Heart left ventricle (tissue), 16 donors: ENCODE results near the gene SPSB1. TPM values are rescaled to one million over a fixed set of nuclear protein-coding genes. Genes with fewer than 3 reads are reported as not detected.

ENCODE experiments used
- ATAC-seq, 4 donors: fragments of 200-7000 bp; cut with Tn5 transposase; one replicate each; pipeline ENCODE4 v1.9.1; 2020 to 2022; ENCODE audit warnings: moderate library complexity in 4 of 4, mild to moderate bottlenecking in 3 of 4, moderate number of reproducible peaks in 1 of 4
- DNase-seq, 5 donors: peaks; one replicate each; pipeline ENCODE4 v3.0.0-alpha.2; 2020
- H3K27ac ChIP-seq, 12 donors: fragments of 200-600 bp; sonication (generic) in 4 of 12; one replicate each; pipeline versions ENCODE4 v1.5.0 to v1.8.0; 2016 to 2022; ENCODE audit warnings: mild to moderate bottlenecking in 2 of 12
- H3K27me3 ChIP-seq, 9 donors: fragments of 200-600 bp; sonication (generic) in 2 of 9; one replicate each; pipeline versions ENCODE4 v1.5.1 to v1.8.0; 2016 to 2022; ENCODE audit warnings: mild to moderate bottlenecking in 3 of 9
- H3K36me3 ChIP-seq, 9 donors: fragments of 200-600 bp; sonication (generic) in 2 of 9; one replicate each; pipeline versions ENCODE4 v1.5.0 to v1.8.0; 2018 to 2022; ENCODE audit warnings: mild to moderate bottlenecking in 2 of 9
- H3K4me1 ChIP-seq, 12 donors: fragments of 200-600 bp; sonication (generic) in 4 of 12; one replicate each; pipeline versions ENCODE4 v1.5.0 to v1.8.0; 2016 to 2022; ENCODE audit warnings: mild to moderate bottlenecking in 3 of 12
- H3K4me3 ChIP-seq, 12 donors: fragments of 200-600 bp; sonication (generic) in 4 of 12; one replicate each; pipeline versions ENCODE4 v1.5.0 to v1.8.0; 2017 to 2022; ENCODE audit warnings: mild to moderate bottlenecking in 9 of 12, moderate library complexity in 4 of 12
- H3K9me3 ChIP-seq, 12 donors: fragments of 200-600 bp; sonication (generic) in 4 of 12; one replicate each; pipeline versions ENCODE4 v1.5.0 to v1.8.0; 2016 to 2022; ENCODE audit warnings: mild to moderate bottlenecking in 1 of 12
- POLR2A ChIP-seq, 2 donors: fragments of 450-650 bp; IDR thresholded peaks; one replicate each; pipeline ENCODE4 v1.6.1; 2017; ENCODE audit warnings: antibody characterized with exemption in 2 of 2, mild to moderate bottlenecking in 2 of 2, moderate library complexity in 2 of 2
- WGBS, 4 donors: extraction: QIAGEN DNeasy Blood & Tissue Kit in 2 of 4; methylation state at CpG; one replicate each; pipeline versions ENCODE4 v1.1.5 to v1.1.7; 2013 to 2018; 5-methylcytosine and 5-hydroxymethylcytosine counted together
- intact Hi-C, 10 donors: fragments of 100-400 bp; cut with DNase I; formaldehyde crosslinking; loops; one replicate each; pipeline versions ENCODE4 v1.11.1 to v1.14.2; 2022
- polyA plus RNA-seq, 2 donors: library from polyadenylated mRNA; stranded (reverse); fragments of 200-250 nt; gene quantifications; one replicate each; pipeline ENCODE4 v1.2.3, GENCODE V29; 2013
- total RNA-seq, 9 donors: library from RNA; depleted of rRNA in 2 of 9; stranded (reverse); fragments of >200 nt in 2 of 9; fragmentation: NEBNext Ultra II Directional in 3 of 9; extraction: Animal tissue kit (Norgen Biotek cat#: 25700) in 3 of 9; gene quantifications; one replicate each; pipeline versions ENCODE4 v1.1.0 to v1.2.4, GENCODE V29; 2016 to 2023
- TF ChIP-seq, protein P1 (sequence below), 12 donors: fragments of 200-600 bp; sonication (generic) in 4 of 12; IDR thresholded peaks; one replicate each; pipeline versions ENCODE4 v1.5.0 to v1.8.0; 2018 to 2022; ENCODE audit warnings: antibody characterized with exemption in 12 of 12, mild to moderate bottlenecking in 5 of 12
- donor health status: ischemic (EF 13 %, LVEDD 7.1; RV severe dilation, severe dysfunction).
- donor health status: healthy with polysubstance abuse.
- donor health status: DM: no; HTN: yes; CAD: no.
- donor health status: DM: no; HTN: no; CAD: no.
- donor health status: ischemic (EF 25% LVEDD 6.9; RV normal size, moderate dysfunction).
- donor health status: ischemic (EF 25% LVEDD 5.7; RV mildly dilated, moderate dysfunction).
- donor health status: healthy.
- donor health status: DM: yes; HTN: yes; CAD: no.
- donor health status: ischemic (EF 35%, LVEDD 5.7; RV mildly dilated, moderate dysfunction).
- donor health status: nonischemic (EF 11% LVEDD 7.7; RV severe dilation, severe dysfunction).
- donor health status: DM: yes; HTN: yes; CAD: no.
- donor health status: PGD.
- donor health status: ischemic (EF 29% LVEDD 5.4; RV normal size, mild dysfunction).
- donor health status: nonischemic (EF 23%, LVEDD 6.1; RV moderate dilation, normal function).

Gene SPSB1
- total and polyA plus RNA-seq, 11 donors, result 7.0 to 27.2 (median 9.2) TPM

DNA sequence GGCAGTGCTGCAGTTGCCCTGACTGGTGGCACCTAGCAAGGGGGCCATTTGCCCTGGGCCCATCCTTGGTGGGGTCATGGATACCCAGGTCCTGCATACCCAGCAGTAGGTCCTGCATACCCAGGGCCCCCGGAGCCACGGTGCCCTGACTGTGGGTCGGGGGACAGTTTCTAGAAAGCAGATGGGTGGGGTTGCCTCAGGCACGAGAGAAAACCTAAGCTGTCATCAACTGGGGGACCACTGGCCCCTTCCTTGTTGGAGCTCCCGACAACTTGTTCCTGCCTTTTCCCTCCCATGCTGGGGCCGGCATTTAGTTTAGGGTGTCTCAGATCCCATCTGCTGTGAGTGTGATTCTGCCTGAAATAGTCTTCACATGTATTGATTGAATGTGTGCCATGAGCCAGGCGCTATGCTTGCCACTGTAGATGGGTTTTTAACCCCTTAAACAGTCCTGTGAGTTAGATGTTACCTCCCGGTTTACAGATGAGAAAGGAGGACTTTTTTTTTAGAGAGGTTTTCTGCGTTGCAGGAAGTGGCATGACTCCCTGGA lies 15.6 kb downstream of the SPSB1 start:
- intact Hi-C loops, result loop anchor here in 1 of 10 donors (5.0 kb wide), 1 partner anchor 69 kb away; no protein-coding TSS in a partner anchor
- Histone ChIP-seq H3K36me3 (no peaks in the 10 kb centered on the region), H3K9me3 (no peaks in the 10 kb centered on the region), H3K27me3 (no peaks in the 10 kb centered on the region), H3K27ac (peak overlapping the region in 1 of 12 donors; percentile 25), H3K4me3 (no peak overlapping the region), H3K4me1 (peaks cover 2 to 40% (median 10%) of the 10 kb centered on the region in 12 donors)
- peak in 1 of 5 donors; percentile 24 for DNase-seq
- WGBS, 4 donors, result 89 to 91% (median 90%) methylated on average over 6 to 9 of the region's 9 CpGs
- no peak for ATAC-seq
- TF ChIP-seq, protein P1, sequence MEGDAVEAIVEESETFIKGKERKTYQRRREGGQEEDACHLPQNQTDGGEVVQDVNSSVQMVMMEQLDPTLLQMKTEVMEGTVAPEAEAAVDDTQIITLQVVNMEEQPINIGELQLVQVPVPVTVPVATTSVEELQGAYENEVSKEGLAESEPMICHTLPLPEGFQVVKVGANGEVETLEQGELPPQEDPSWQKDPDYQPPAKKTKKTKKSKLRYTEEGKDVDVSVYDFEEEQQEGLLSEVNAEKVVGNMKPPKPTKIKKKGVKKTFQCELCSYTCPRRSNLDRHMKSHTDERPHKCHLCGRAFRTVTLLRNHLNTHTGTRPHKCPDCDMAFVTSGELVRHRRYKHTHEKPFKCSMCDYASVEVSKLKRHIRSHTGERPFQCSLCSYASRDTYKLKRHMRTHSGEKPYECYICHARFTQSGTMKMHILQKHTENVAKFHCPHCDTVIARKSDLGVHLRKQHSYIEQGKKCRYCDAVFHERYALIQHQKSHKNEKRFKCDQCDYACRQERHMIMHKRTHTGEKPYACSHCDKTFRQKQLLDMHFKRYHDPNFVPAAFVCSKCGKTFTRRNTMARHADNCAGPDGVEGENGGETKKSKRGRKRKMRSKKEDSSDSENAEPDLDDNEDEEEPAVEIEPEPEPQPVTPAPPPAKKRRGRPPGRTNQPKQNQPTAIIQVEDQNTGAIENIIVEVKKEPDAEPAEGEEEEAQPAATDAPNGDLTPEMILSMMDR (IDR thresholded peaks at IDR 0.05), result no peak
- no peak for TF ChIP-seq POLR2A (IDR thresholded peaks at IDR 0.05)

- DNase-seq (peak in 1 of 5 donors; percentile 4), ATAC-seq (no peak)
- H3K27ac ChIP-seq, result no peak overlapping the region
- peaks cover 0 to 32% (median 4%) of the 10 kb centered on the region in 12 donors for H3K4me1 ChIP-seq
- intact Hi-C loops, result loop anchor here in 1 of 10 donors (5.0 kb wide), 1 partner anchor 68 kb away; no protein-coding TSS in a partner anchor
- WGBS, 4 donors, result 91 to 96% (median 93%) methylated on average over 8 of the region's 8 CpGs
- no peaks in the 10 kb centered on the region for H3K9me3 ChIP-seq
- H3K4me3 ChIP-seq, result no peak overlapping the region
- TF ChIP-seq, protein P1 (IDR thresholded peaks at IDR 0.05), result no peak
- no peak for TF ChIP-seq POLR2A (IDR thresholded peaks at IDR 0.05)
- H3K36me3 ChIP-seq, result no peaks in the 10 kb centered on the region
- no peaks in the 10 kb centered on the region for H3K27me3 ChIP-seq
Observed at GRCh38 chr1:9309080-9309479, 16.4 kb downstream of the SPSB1 start.

- Histone ChIP-seq H3K36me3 (no peaks in the 10 kb centered on the region), H3K4me1 (peaks cover 0 to 25% (median 2%) of the 10 kb centered on the region in 12 donors), H3K27me3 (no peaks in the 10 kb centered on the region), H3K9me3 (no peaks in the 10 kb centered on the region), H3K27ac (no peak overlapping the region), H3K4me3 (no peak overlapping the region)
- ATAC-seq (no peak), DNase-seq (peak in 1 of 5 donors; percentile 21)
- intact Hi-C loops, result loop anchor here in 1 of 10 donors (5.0 kb wide), 1 partner anchor 67 kb away; no protein-coding TSS in a partner anchor
- WGBS, 4 donors, result 91 to 96% (median 92%) methylated on average over 7 of the region's 7 CpGs
- TF ChIP-seq, protein P1 (IDR thresholded peaks at IDR 0.05), result no peak
Observed at GRCh38 chr1:9309991-9310390, 17.3 kb downstream of the SPSB1 start.

GRCh38 chr1:9311029-9311428 lies 18.3 kb downstream of the SPSB1 start:
- peaks cover 0 to 5% (median 0%) of the 10 kb centered on the region in 9 donors for H3K36me3 ChIP-seq
- no peak for ATAC-seq
- intact Hi-C loops, result no loop called here
- peak in 1 of 5 donors; percentile 31 for DNase-seq
- 89 to 93% (median 91%) methylated on average over 10 of the region's 10 CpGs for WGBS, 4 donors
- H3K4me1 ChIP-seq, result peaks cover 0 to 23% (median 5%) of the 10 kb centered on the region in 12 donors
- H3K9me3 ChIP-seq, result no peaks in the 10 kb centered on the region
- H3K27me3 ChIP-seq, result no peaks in the 10 kb centered on the region
- H3K27ac ChIP-seq, result no peak overlapping the region
- TF ChIP-seq, protein P1 (IDR thresholded peaks at IDR 0.05), result no peak
- no peak for TF ChIP-seq POLR2A (IDR thresholded peaks at IDR 0.05)
- H3K4me3 ChIP-seq, result no peak overlapping the region
